Measurements from ENCODE around the gene GON7.
A peak's percentile ranks its signal among the peaks of the same experiment; 100 is the strongest.
"Not testable (repeated sequence)": the region's sequence is repeated elsewhere in the genome, so short reads cannot be mapped to it uniquely, and the experiment has no call there.

The GON7 gene, protein sequence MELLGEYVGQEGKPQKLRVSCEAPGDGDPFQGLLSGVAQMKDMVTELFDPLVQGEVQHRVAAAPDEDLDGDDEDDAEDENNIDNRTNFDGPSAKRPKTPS

DNA sequence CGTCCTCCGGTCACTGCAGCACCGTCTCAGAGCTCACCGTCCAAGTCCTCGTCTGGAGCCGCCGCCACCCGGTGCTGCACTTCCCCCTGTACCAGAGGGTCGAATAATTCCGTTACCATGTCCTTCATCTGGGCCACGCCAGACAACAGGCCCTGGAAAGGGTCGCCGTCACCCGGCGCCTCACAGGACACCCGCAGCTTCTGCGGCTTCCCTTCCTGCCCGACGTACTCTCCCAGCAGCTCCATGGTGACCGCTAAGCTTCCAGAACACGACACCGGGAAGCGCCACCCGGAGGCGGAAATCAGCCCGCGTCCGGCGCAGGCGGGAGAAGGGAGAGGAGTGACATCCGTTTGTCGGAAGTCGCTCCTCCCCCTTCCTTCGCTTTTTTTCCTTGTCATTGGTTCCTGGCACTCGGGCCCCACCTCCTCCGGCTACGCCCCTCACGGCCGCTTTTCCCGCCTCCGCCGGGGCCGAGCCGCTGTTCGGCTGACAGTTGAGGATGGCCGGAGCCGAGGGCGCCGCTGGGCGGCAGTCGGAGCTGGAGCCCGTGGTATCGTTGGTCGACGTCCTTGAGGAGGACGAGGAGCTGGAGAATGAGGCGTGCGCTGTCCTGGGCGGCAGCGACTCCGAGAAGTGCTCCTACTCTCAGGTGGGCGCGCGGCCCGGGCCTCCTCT, at the start of gene GON7, which contains the start of gene UBR7:
TSS of gene GON7 (minus strand) at position 273 of the 675 bp plus-strand sequence. CDS start at position 245, 28 bp downstream.
TSS of gene UBR7 (plus strand) at position 464 of the 675 bp plus-strand sequence. CDS start at position 500, 36 bp downstream.
- DNase-seq (ENCODE audit: low spot score), result peak; percentile 95

DNA sequence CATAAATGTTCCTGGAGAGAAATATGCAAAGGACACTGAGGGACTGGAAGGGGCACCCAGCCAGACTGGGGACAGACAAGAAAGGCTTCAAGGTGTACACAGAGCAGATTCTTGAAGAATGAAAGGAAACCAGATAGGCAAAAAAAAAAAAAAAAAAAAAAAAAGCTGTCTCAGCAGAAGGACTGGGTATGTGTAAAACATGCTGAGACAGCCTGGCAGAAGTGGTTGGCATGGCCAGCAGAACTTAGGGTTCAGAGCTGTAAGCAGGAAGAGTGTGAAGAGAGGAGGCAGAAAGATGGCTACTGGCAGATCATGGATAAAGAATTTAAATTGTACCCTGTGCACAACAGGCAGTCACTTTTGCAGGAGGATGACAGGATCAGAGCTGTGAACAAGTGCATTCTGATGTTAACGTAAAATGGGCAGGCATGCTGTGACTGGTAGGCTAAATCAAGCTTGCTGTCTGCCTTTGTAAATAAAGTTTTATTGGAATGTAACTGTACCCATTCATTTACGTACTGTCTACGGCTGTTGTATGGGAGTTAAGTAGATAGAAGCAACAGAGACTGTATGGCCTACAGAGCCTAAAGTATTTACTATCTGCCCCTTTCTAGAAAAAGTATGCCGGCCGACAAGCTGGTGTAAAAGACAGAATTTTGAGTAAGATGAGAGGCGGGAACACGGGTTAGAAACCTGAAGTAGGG, 42.4 kb upstream of the GON7 start:
- no peak for DNase-seq (ENCODE audit: low spot score)

DNA sequence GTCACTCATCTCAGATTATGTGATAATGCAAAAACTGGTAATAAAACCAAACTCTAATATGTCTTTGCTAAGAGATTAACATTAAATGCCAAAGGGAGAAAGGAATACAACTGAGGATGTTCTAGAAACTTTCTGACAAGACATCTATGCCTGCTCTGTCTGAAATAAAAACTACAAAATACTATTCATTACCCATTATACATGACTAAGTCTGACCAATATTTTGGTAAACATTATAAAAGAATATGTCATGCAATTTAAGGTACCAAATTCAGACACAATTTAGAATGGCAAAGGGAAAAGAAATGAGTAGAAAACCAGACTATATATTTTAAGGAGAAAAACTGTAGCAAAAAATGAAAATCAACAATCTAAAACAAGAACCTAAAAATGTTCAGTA, 39.7 kb upstream of the GON7 start:
- DNase-seq (ENCODE audit: low spot score), result no peak

DNA sequence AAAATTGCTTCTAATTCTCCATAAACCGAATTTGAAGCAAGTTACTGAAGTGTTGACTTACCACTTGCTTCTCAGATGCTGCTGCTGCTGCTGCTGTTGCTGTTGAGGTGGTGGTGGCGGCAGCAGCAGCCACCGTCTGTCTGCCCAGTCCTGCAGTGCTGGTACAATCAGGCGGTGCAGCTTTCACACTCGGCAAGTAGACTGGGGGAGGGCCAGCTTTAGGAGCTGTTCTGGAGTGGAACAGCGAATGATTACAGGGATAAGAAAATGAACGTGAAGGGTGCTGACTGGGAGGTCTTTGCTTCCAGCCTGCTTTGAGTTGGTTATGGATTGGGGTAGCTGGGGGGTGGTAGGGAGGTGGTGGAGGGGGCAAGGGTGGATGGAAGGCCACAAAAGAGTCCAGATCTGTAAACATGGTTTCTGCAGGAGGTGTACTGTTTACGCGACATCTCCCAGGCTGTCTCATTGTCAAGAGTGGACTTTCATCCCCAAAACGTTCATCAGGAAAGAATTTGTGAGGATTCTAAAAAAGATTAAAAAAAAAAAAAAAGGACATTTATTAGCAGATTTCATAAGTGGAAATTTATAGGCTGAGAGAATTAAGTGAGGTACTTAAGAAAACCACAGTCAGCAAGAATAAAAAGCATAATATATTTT, 39.0 kb upstream of the GON7 start:
- no peak for DNase-seq (ENCODE audit: low spot score)

DNA sequence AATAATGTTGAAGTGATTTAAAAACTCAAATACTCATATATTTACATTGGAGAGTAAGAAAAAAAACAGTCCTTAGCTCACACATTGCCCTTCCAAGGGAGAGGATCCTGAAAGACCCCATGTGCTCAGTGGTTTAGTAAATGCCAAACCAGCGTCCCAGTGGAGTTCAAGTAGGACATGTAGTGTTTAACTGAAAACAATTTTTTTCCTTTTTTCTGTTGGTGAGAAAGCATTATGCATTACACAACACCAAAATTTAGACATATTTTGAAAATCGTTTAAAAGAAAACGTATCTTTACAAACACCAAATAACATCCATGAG, 33.8 kb upstream of the GON7 start:
- no peak for DNase-seq (ENCODE audit: low spot score)

DNA sequence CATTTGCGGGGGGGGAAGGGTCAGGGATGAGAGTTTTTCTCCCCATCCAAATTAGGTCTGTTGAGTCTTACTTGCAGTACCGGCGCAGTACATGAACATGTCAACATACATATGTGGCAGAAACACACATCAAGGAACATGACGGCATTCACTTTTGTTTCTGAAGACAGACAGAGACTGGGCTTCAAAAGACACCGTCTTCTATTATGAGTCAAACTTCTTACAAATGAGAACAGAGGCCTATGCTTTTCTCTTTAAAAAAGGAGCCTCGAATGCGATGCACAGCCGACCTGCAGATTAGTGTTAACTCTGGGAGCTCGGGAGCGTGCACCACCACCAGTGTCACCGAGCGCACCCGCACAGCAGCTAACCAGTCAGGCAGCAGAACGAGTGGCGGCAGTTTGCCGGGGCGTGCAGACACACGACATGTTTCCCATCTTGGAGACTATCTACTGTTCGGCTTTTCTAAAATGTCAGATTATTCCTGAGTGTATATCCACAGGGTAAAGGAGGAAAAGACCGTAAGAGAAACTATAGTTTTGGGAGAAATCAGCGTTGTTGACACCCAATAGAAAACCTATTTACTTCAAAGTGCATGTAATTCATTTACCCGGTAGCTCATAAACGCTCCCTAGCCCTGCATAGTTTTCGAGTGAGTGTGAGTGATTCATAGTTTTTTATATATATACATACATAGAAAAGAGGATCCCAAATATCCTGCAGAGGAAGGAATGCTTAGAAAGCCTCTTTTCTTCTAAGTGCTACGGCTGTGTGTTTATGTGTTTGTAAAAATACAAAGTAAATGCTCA, 33.2 kb upstream of the GON7 start:
- peak; percentile 6 for DNase-seq (ENCODE audit: low spot score)

DNA sequence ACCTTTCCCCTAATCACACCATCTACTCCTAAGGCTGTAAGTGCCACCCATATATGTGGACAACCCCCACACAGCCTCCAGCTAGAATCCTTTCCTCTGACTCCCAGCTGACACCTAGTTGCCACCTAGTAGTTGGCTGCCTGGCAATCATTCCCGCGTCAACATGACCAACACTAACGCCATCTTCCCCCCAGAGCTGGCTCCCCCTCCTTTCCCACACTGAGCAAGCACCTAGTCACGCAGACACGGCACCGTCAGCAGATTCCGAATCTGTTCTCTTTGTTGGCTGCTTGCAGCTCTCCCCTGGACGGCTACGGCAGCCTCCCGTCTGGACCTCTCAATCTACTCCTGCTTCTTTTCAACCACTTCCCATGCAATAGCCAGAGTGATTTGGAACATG, 27.9 kb upstream of the GON7 start:
- no peak for DNase-seq (ENCODE audit: low spot score)

DNA sequence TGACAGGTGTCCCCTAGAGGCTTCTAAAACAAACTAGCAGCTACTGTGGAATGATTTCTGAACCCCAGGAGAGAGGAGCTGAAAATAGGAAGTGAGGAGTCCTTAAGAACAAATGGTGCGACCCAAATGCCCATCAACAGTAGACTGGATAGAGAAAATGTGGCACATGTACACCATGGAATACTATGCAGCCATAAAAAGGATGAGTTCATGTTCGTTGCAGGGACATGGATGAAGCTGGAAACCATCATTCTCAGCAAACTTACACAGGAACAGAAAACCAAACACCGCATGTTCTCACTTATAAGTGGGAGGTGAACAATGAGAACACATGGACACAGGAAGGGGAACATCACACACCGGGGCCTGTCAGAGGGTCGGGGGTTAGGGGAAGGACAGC, 26.2 kb upstream of the GON7 start:
- DNase-seq (ENCODE audit: low spot score), result not testable (repeated sequence)

DNA sequence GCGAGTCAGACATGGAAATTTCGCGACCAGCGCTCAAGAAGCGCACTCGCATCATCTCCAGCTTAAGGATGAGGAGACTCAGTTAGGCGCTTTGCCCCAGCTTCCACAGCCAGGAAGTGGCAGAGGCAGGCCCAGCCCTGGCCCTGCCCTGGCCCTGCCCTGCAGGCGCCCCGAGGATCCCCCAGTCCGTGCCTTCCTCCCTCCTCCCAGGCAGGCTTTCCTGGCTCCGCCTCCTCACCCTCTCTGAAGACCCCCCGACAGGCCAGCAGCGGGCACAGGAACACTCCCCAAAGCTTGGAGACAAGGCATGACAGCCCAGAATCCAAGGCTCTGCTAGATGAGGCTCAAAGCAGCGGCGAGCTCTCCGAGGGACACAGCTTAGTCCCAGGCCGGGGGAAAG, 25.3 kb upstream of the GON7 start:
- no peak for DNase-seq (ENCODE audit: low spot score)

DNA sequence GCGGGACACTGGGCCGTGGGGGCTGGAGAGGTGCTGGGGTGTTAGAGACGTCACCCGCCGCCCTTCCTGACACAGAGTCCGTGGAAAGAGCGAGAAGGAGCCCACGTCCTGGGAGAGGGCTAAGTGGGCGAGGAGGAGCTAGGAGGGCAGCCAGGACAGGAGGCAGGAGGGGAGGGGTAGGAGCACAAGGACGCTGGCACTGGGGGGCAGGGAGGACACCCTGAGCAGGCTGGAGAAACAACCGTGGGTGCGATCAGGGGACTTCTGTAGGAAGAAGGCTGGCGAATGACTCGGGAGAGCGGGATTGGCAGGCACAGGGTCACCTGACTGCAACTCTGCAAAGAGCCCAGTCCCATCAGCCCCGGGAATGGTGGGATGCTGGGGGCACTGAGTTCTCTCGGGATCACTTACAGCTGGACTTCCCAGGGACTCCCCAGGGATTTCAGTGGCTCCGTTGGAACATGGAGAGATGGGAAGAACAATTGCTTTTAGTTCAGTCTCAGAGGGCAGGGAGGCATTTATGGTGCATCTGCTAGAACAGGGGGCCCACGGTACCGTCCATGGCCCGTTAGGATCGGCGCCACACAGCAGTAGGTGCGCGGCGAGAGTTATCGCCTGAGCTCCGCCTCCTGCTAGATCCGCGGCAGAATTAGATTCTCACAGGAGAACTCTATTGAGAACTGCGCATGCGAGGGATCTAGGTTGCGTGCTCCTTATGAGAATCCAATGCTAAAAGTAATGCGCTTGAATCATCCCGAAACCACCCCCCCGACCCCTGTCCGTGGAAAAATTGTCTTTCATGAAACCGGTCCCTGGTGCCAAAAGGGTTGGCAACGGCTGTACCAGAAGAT, 24.5 kb upstream of the GON7 start:
- DNase-seq (ENCODE audit: low spot score), result no peak

DNA sequence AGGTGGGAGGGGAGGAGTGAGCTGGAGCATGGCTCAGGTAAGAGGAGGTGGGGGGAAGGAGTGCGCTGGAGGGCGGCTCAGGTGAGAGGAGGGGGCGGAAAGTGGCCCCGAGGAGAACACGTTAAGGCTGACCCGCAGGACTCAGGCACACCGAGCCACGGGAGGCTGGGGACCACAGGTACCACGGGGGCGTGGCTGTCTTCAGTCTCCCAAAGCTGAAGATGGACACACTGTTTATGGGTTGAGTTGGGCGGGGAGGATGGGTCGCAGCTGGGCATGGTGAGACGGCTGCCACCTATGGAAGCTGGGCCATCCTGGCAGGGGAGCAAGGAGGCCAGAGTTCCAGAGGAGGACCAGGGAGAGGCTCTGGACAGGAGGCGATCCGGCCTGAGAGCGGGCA, 23.7 kb upstream of the GON7 start:
- no peak for DNase-seq (ENCODE audit: low spot score)

DNA sequence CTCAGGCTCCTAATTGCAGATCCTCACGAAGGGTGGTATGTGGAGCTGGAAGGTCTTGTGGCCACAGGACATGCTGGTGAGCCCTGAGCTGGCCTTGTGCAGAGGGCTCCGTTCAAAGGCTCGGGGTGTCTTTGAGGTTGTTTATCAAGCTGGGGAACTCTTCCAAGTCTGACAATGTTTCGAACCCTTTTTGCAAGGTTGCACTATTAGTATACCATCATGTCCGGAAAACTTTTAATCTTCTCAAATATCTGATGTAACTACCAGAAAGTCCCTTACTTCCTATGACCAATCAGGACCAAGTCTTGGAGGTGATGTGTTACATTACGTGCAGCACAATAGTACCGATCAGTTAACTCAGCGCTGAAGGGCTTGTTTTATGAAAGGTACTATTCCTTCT, 21.7 kb upstream of the GON7 start:
- no peak for DNase-seq (ENCODE audit: low spot score)

DNA sequence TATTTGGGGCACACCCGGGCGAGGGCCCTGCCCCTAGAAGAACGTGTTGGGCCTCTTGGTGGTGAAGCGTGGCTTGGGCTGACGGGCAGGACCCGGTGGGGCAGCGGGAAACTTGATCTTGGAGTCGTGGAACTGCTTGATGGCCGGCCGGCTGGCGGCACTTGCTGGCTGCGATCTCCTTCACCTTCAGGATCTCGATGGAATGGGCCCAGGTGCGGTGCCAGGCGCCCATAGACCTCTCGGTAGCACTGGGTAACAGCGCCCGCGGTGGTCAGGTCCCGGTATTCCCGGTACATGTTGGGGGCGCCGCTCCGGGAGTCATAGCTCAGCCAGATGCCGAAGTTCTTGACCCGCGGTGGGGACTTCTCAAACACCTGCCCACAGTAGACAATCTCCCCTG, 16.7 kb upstream of the GON7 start:
- DNase-seq (ENCODE audit: low spot score), result no peak

DNA sequence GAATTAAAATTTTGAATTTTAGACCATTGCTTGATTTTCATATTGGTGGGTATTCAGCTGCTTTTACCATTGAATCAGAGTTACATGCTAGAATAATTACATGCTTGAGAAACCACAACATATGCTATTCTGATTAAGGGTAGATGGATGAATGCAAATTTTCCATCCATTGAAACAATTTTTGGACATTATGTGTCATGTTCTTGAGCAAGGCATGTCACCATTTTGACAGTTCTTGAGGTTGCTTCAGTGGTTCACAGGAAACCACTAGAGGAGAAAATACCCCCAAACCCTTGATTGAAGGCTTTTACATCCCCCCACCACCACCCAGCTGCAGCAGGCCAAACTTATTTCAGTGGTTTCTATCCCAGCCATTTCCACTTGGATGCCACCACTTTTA, 13.6 kb upstream of the GON7 start:
- DNase-seq (ENCODE audit: low spot score), result no peak

DNA sequence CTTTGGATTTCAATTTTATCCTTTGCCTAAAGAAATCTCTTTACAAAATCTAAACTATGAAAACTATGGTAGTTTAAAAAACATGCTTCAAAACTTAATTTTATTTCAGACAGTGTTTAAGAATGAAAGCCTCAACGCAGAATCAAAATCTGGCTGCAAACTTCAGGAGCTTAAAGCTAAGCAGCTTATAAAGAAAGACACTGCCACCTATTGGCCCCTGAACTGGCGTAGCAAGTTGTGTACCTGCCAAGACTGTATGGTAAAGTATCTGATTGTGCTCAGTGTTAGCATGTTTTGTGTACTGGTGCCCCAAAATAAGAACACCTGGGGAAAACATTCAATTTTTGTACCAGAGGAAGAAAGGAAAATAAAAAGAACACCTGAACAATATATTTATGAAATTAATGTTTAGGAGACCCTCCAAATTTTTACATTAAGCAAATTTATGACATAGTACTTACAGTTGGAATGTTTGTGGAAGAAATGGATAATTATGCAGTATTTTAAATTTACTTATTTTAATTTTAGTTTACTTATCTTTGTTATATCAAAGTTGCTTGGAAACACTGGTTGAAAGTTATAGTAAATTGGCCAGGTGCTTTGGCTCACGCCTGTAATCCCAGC, 12.3 kb upstream of the GON7 start:
- DNase-seq (ENCODE audit: low spot score), result peak; percentile 46

DNA sequence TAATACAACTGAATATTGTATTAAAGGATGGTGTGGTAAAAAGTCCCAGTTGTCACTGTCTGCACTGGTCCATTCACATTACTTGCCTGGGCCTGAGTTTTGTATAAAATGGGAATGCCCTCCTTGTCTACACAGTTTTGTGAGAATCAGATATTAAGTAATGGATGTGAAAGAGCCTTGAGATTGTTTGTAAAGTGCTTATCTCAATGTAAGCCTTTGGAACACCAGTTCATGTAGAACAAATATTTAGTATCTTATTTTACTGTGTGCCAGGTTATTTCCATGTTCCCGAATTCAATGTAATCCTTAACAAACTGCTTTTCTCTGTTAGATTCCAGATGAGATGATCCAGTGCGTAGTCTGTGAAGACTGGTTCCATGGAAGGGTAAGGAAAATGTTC, 7.7 kb upstream of the GON7 start:
- DNase-seq (ENCODE audit: low spot score), result no peak

DNA sequence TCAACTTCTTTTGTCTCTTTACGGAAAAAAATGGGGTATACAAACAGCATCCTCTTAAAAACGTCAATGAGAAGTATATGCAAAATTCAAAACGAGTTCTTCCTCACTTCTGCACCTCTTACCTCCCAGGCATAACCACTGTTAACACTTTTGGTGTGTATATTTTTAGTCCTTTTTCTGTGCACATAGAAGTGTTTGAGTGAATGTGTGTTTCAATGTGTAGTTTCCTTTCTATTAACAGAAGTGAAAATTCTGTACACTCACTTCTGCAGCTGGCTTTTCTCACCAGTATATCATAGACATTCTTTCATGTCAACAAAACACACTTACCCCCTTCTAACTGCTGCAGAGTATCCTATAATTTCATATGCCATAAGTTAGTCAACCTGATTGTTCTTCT, 5.6 kb upstream of the GON7 start:
- no peak for DNase-seq (ENCODE audit: low spot score)

DNA sequence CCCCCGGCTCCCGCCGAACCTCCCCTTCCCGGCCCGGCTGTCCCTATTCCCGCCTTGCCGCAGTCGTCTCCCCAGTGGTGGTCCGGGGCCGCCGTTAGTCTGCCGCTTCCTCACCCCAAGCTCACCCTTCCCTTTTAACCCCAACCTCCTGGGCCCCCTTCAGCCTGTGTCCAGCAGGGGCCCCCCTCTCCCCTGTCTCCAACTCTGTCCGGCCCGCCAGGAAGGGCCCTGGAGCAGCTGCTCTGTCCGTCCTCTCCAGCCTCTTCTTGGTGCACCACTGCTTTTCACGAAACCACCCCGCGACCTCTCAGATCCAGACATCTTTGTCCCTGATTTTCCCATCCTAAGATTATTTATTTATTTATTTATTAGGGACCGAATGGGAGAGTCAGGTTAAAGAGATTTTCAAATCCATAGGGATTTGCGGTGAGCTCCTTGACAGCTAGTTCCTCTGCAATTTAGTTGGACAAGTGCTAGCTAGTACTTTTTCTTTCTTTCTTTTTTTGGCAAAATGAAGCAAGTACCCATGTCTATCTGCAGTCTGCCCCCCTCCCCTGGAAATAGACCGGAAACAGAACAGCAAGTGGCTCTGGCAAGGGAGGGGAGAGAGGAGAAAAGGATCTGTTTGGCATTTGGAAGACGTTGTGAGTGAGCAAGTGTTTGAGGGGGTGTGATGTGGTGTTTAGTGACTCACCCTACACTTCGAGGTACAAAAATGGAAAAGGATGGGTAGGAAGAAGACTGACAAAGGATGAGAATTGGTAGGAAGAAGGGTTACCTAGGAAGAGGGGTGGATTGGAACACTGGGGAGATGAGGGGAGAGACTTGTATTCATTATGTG, 823 bp upstream of the GON7 start:
- DNase-seq (ENCODE audit: low spot score), result peak; percentile 27

DNA sequence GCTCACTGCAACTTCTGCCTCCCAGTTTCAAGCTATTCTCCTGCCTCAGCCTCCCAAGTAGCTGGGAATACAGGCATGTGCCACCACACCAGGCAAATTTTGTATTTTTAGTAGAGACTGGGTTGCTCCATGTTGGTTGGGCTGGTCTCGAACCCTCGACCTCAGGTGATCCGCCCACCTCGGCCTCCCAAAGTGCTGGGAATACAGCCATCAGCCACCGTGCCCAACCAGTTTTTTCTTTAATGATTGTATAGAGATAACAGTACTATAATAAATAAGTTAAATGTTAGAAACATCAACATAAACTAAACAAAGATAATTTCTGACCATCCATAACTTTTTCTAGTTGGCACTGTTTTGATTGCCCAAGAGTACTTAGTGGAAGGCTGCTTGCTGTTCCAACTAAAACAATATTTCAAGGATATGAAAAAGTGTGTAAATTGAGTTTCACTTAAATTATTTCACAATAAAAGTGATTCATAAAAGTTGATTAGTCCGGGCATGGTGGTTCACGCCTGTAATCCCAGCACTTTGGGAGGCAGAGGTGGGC, 5.6 kb downstream of the GON7 start:
- DNase-seq (ENCODE audit: low spot score), result no peak

DNA sequence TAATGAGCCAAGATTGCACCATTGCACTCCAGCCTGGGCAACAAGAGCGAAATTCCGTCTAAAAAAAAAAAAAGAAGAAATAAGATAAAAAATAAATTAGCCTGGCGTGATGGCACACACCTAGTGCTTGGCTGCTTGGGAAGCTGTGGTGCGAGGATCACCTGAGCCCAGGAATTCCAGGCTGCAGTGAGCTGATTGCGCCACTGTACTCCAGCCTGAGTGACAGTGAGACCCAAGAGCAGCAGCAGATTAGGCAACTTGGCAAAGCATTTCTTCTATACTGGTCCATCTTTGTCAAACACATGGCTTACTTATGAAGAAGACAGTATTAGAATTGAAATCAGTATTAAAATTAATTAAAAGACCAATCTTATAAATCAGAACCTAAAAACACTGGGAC, 6.3 kb downstream of the GON7 start:
- DNase-seq (ENCODE audit: low spot score), result no peak

Data from activated CD4-positive, alpha-beta T cell treated with anti-CD3 and anti-CD28 coated beads, Interleukin-2, Interleukin-4, amounts not matched to agents 100 ng/mL and 50 ng/mL, durations not matched to agents 16 hours and 8 hours (primary cell).